HG03457 (cell line): ENCODE data around the gene RABGAP1L.
"Not testable (repeated sequence)": the region's sequence is repeated elsewhere in the genome, so short reads cannot be mapped to it uniquely, and the experiment has no call there.

Experiments used
- ATAC-seq: cut with Tn5 transposase; IDR thresholded peaks from one replicate; pipeline ENCODE4 v1.9.1; 2021; ENCODE audit warnings: moderate number of reproducible peaks; ENCODE audit not compliant: unreplicated experiment

The RABGAP1L gene

DNA sequence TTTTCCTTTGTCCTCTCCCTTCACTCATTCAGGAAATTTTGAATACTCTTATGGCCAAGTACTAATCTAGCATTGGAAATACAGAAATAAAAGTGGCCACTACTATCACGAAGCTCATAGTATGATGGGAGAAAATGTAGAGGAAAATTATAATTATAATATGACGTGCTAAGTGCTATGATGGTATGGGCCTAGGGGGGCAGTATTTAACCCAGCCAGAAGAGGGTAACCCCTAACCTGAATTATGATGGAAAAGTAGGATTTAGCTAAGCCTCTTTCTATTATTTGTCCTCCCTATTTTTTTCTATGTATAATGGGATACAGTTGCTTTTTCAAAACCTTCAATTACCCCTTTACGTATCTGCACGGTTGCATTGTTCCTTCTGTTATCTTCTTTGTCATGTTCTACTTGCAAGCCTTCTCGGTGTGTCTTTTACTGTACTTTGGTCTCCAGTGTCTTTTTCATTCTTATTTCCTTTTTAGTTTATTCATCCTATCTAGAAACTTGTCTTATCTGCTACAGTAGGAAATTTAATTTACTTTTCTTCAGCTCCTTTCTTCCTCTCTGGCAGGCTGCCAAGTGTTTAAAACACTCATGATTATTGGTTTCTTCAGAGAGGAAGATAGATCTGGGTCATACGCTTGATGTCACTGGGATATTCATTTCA is 199.6 kb downstream of the RABGAP1L start:
- no peak for ATAC-seq

GRCh38 chr1:174359454-174359805 is 200.1 kb downstream of the RABGAP1L start:
- ATAC-seq, result no peak

DNA sequence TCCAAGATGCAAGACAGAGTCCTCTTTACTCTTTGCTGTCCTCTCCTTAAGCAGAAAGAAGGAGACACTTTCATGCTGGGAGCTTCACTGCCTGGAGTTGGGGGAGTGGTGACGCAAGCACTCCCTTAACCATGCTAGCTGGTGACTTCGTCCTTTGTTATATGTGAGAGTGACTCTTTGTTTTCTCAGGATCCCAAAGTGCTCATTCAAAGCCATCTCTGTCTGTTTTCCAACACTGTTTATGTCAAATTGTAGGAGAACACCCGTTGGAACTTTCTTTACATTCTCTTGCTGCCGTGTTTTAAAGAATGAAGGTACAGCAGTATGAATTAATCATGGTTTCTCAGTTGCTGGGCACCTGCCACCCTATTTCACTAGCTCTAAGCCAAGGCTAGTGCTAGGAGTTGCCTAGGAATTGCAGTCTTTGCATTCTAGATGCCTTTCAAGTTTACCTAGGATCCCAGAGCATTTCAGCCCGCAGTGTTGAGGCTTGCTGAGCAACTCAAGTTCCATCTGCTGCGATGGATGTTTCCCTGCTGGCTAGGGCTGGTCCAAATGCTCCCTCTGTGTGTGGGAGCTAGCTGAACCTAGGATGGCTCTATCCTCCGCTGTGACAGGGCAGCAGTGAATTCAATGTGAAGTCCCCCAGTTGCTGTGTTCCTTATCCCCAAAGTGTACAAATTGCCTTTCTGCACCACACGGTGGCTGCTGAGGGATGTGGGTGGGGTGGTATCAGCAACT is 205.8 kb downstream of the RABGAP1L start:
- ATAC-seq, result no peak

GRCh38 chr1:174366946-174367345 is 207.6 kb downstream of the RABGAP1L start:
- ATAC-seq, result no peak

DNA sequence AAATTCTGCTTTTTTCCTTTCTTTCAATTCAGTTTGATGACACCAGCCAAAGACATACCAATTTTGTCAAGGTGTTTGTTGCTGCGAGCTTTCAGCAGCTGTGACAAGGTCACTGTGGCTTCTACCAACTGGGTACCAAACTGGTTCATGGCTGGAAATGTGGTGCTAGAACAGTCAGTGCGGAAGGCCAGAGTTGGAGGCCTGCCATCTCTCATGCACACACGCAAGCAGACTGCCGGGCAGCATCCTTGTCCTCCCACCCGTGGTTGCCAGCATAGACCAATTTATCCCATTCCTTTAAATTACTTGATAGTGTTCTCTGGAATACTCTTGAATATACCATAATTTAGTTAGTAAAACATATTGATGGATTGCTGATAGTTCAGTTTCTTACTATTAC is 208.6 kb downstream of the RABGAP1L start:
- ATAC-seq, result no peak

DNA sequence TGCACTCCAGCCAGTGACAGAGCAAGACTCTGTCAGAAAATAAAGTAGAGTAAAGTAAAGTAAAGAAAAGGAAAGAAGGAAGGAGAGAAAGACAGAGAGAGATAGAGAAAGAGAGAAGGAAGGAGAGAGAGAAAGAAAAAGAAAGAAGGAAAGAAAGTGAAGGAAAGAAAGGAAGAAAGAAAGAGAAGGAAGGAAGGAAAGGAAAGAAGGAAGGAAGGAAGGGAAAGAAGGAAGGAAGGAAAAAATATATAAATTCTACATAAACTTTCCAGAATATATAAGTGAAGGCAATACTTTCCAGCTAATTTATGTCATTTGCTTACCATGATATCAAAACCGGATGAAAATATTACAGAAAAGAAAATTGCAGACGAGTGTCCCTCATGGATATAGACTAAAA is 216.7 kb downstream of the RABGAP1L start:
- ATAC-seq, result no peak

DNA sequence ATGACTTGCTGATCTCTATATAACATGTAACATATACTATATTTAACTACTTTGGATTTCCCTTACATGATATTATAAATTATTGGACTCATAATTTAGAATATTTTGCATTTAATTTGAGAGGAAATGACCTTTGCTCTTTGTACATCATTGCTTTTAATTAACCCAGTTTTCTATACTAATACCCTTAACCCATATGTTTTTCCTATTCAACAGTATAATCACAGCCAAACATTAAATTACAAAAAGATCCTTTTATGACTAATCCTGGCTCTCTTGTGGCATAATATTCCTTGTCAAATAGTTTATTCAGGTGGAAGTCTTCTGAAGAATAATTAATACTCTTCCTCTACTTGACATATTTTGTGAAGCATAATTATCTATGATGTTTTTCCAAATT is 232.4 kb downstream of the RABGAP1L start:
- ATAC-seq, result no peak

DNA sequence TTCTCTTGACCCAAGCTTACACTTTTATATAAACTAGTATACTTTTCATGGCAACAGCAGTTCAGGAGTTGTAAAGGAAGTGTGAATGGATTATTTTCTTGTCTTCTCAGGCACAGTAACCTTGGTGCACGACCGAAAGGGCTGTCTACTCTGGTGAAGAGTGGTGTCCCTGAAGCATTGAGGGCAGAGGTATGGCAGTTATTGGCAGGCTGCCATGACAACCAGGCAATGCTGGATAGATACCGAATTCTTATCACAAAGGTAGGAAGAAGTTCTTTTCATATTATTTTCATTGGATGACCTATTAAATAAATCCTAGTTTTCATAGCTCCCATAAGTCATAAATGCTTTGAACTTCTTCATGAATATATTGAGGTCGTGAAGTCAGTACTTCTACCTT is 234.6 kb downstream of the RABGAP1L start:
- ATAC-seq, result no peak

- ATAC-seq, result no peak
These were observed 237.9 kb downstream of the RABGAP1L start for GRCh38 chr1:174397261-174397660.

GRCh38 chr1:174398246-174398645 is 238.9 kb downstream of the RABGAP1L start:
- no peak for ATAC-seq

DNA sequence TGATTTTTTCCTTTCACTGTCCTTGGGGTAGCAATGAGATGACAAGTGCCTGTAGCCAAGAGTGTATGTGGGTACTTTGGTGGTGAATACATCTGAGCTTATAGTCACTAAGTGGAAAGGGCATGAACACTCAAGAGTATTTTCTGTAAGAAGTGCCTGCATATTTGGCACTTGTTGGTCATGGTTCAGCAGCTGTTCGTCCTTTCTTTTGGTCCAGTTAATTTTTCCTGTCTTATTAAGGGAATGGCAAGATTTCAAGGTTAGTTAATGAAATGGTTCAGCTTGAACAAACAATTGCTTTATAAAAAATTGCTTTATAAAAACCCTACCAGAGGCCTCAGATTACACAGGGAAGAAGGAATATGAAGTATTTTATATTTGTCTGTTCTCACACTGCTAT is 239.9 kb downstream of the RABGAP1L start:
- no peak for ATAC-seq

DNA sequence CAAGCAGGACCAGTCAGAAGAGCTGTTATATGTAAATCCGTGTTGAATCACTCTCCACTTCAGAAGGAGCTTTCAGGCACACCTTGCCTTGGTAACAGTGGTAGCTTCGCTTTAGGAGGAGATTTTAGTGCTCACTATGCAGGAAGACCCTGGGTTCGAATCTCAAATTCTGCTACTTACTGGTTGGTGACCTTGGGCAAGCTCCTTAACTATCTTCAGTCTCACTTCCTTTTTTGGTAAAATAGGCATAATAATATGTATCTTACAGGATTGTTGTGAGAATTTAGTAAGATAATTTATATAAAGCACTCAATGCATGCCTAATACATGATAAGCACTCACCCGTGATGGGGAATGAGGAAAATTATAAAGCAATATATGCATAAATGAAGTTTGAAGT is 241.8 kb downstream of the RABGAP1L start:
- ATAC-seq, result no peak

DNA sequence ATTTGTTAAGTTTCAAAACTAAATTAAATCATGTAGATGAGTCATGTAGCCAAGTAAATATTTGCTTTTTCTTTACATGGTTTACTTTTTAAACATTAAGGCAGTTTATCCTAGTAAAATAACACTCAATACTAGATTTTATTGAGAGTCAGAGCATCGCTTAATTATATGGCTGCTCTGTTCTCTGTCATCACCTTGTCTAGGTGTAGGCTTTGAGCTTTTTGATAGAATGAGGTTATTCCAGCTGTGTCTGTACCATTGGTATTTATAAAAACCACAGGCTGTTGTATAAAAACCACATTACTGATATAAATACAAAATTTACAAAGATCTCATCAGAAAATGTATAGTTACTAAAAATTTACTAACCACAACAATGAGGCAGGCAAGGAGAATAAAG is 245.9 kb downstream of the RABGAP1L start:
- ATAC-seq, result no peak

DNA sequence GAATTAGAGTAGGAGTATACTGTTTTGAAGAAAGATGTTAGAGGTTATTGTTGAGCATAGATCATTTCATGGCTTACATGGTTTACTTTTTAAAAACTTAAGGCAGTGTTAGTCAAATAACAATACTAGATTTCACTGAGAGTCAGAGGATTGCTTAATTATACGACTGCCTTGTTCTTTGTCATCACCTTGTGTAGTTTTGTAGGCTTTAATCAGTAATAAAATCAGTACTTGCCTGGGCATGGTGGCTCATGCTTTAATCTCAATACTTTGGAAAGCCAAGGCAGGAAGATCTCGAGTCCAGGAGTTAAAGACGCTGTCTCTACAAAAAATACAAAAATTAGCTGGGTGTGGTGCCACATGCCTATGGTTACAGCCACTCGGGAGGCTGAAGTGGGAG is 247.1 kb downstream of the RABGAP1L start:
- no peak for ATAC-seq

DNA sequence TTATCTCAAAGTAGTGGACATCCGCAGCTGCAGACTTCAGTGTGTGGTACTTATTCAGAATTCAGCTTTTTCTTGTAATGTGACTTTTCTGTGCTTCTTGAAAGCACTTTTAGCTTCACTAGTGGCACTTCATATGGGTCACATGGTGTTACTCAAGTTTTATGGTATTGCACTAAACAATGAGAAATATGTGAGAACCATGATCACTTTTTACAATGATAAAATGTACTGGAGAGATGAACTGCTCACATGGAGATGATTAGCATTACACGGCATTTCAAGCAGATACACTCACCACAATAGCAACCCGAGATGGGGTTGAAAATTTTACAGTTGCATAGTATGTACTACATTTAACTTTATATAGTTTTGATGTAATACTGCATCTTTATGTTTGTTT is 248.3 kb downstream of the RABGAP1L start:
- ATAC-seq, result no peak

DNA sequence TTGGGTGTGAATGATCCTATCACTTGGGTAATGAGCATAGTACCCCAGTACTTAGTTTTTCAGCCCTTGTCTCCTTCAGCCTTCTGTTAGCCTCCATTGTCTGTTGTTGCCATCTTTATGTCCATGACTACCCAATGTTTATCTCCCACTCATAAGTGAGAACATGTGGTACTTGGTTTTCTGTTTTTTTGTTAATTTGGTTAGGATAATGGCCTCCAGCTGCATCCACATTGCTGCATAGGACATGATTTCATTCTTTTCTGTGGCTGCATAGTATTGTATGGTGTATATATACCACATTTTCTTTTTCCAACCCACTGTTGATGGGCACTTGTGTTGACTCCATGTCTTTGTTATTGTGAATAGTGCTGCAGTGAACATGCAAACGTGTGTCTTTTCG is 248.8 kb downstream of the RABGAP1L start:
- ATAC-seq, result no peak

- ATAC-seq, result not testable (repeated sequence)
These were observed 250.5 kb downstream of the RABGAP1L start for GRCh38 chr1:174409801-174410200.

DNA sequence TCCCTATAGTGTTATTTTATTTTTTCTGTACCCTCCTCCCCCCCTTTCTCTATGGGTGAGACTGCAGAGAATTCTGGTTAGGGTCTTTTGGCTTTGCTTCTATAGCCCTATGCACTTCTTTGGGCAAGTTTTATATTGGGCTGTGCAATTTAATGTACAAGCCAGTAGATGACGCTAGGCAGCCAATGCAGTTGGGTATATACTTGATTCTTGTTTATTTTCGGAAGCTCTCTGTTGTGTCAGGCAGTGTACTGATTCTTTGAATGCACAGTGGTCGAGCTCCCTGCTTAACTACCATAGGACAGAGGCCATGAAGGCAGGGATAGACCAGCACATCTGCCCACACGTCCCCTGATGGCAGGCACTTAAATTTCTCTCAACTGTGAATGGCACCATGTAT is 254.3 kb downstream of the RABGAP1L start:
- no peak for ATAC-seq

- no peak for ATAC-seq
These were observed 254.9 kb downstream of the RABGAP1L start for GRCh38 chr1:174414203-174414602.

GRCh38 chr1:174415506-174415905 is 256.2 kb downstream of the RABGAP1L start:
- no peak for ATAC-seq

- ATAC-seq, result no peak
These were observed 258.6 kb downstream of the RABGAP1L start for GRCh38 chr1:174417921-174418320.

DNA sequence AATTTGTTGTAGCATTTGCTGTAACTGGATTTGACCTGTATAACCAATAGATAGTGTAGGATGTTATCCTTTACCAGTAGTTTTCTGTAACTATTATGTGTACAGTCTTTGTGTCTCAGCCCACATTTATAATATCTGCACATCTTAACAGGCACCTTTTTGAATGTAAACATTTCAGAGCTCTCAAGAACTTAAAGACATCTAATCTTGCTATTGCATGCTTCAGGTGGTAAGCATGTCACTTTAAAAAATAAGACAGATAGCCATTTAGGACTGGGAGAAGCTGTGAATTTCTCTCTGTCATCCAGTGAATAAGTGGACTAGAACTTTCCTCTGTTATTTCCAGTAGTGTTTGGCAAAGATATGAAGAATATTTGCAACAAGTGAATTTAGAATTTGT is 265.8 kb downstream of the RABGAP1L start:
- no peak for ATAC-seq

- no peak for ATAC-seq
These were observed 266.8 kb downstream of the RABGAP1L start for GRCh38 chr1:174426153-174426552.
